Right renal pelvis (tissue), 4 donors: Measurements from ENCODE around the gene ADAM19. TPM values are rescaled to one million over a fixed set of nuclear protein-coding genes. Genes with fewer than 3 reads are reported as not detected.

Source experiments
- DNase-seq, 4 donors: peaks; one replicate each; pipeline ENCODE4 v3.0.0-alpha.2; 2013; ENCODE audit warnings: low read depth in 4 of 4, low spot score in 3 of 4, missing footprints in 1 of 4
- polyA plus RNA-seq, 4 donors: library from polyadenylated mRNA; unstranded; fragments of 120-200 nt; gene quantifications; one replicate each; pipeline ENCODE4 v1.2.1, GENCODE V29; 2013; ENCODE audit not compliant: insufficient read length in 4 of 4

Gene ADAM19
- polyA plus RNA-seq, 4 donors: 9.1 to 10.5 (median 9.6) TPM

DNA sequence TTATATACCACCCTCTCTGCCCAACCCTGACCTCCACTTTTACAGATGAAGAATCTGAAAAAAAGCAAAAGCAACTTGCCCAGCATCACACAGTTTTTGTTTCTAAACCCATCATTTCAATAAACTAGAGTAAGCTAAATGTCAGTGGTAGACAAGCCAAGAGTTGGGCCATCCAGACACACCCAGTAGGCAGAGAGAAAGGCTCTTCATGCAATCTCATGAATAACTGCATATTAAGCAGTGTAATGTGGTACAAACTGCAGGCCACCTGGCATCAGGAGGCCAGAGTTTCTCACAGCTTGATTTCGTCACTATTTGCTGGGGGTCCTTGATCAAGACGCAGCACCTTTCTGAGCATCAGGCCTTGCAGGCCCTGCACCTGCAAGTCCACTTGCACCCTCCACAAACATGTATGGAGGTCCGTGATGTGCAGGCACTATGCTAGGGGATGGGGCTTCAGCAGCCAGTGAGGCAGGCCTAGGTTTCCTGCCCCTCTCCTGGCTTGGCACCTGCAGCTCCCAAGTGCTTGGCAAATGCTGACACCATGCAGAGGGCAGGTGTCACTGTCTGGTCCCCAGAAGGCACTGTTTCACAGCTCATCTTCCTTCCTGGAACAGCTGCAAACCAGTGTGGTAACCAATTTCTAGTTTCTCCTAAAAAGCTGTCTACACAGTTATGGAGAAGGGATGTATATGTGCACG lies 29.8 kb downstream of the ADAM19 start:
- no peak for DNase-seq

DNA sequence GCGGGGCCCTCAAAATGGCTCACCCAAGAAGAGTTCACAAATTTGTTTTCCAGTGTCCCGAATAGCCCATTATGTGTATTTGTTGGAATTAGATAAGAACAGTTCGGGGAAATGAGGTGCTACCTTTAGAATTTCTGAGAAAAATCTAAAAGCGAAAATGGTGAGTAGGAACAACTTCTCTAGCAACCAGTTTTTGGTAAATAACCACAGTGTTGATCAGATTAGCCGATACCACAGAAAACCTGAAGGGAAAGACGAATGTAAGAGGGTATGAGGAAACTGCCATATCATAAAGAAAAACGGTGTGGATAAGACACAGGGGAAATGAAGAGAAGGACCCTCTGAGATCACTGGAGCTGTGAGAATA lies 31.0 kb downstream of the ADAM19 start:
- no peak for DNase-seq

DNA sequence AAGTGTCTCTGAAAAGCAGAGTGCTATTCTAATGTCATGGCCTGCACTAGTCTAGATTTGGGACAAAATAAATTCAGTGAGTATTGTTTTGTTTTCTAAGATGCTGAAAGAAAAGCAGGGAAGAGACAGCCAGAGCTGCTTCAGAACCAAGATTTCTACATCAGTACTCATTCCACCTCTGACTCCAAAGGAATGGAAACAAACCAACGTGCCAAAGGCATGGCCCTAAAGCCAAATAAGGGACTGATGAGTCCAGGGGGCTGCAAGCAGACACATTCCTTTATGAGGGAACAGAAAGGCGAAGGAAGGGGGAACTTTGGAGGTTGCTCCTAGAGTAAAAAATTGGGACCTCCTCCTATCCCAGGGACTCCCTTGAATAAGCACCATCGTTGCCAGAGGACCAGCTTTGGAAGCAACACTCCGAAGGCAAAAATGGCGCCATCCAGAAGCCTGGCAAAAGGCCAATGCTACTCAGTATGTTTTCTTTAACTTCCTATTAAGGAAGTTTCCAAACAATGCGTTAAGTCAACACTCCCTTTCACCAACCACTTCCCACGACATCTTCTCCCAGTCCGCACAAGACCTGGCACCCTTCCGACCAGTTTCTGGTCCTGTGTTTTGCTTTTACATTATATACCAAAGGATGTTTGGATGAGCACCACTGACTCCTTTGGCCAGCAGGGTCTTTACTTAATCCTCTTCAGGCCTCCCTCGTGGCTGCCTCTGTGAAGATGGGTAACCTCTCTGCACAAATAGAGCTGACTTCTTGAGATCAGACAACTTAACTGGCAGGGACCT lies 31.6 kb downstream of the ADAM19 start:
- no peak for DNase-seq

DNA sequence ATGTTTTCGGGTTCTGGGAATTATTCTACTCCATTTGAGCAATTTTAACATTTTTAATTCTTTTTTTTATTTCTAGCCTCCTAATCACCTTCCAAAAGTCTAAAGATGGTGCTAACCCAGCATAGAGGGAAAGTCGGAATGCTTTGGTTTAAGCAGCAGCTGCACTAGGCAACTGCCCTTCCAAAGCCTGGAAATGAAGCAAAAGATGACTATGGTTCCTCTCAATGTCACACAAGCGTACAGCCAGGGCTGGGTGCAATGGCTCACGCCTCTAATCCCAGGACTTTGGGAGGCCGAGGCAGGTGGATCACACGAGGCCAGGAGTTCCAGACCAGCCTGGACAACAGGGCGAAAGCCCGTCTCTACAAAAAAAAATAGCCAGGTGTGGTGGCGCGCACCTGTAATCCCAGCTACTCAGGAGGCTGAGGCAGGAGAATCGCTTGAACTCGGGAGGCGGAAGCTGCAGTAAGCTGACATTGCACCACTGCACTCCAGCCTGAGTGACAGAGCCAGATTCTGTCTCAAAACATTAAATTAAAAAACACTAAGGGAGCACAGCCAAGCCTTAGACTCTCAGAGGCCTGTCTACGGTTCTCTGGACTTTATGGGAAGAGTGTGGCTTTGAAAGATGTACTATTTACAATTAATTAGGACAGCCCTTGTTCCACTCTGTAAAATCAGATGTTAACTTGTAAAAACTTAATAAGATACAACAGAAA lies 33.1 kb downstream of the ADAM19 start:
- DNase-seq: no peak

DNA sequence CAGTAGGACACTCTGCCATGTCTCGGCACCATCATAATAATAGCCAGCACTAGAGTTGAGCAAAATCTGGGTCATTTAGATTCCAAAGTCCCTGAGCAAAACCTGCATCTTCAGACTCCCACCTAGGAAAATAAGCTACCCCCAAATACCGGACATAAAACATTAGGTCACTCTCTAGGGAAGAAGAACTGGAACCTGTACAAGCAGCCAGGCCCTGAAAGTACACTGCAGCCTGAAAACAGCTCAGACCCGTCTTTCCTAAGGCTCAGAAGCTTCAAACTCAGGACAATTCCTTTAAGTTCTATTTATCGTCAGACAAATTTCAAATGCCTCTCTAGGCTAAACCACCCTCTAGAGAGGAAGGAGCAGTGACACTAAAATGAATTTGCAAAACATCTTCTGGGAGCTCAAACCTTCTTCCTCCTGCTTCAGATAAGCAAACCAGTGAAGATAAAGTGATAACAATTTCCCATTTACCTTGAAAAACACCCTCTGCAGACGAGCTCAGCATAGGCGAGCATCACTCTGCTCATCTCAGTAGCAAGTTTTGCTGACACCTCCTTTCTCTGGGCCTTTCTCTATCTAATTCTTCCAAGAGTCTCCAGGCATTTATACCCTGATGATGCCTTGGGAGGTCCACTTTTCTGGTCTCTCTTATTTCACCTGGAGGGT lies 34.0 kb downstream of the ADAM19 start:
- no peak for DNase-seq

DNA sequence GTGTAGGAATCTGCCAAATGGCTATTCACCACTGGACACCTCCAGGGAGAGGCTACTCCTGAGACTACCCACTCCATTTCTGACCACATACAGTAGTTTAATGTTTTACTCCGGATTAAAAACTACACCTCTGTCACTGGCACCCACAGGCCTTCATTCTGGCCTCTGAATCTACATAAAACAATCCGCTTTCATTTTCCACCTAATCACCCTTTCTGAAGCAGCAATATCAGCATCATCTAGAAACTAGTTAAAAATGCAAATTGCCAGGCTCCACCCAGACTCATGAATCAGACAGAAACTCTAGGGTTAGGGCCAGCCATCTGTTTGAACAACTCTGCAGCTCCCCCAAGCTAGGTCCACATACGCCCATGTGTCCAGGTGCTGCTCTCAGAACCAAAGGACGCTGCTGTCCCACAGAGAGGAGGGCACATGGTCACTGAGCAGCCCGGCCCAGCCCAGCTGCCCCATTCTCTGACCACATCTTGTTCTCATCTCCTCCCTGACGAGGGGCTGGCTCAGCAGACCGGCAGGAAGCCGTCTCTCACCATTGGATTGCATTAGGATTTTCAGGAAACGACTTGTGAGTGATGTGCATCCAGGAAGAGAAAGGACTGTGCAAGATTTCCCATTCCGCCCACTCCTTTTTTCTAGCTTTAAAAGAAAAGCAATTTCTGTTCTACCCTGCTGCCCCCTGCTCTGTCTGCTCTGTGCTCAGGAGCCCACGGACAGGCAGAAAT lies 34.7 kb downstream of the ADAM19 start:
- no peak for DNase-seq

DNA sequence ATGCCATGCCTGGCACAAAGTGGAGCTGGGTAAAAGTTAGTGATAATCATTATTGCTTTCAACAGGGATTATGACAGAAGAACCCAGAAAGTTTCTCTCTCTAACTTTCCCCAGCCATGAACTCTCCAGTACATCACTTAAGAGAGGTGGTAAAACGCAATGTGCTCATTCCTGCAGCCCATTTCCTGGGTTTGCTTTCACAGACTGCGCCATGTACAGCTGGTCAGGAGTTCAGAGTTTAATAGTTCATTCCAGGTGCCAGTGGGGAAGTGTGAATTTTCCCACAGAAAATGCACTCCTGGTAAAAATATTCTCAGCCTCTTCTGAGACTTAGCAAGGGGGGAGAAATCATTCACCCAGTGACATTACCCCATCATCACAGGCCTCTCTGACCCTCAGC lies 35.5 kb downstream of the ADAM19 start:
- no peak for DNase-seq

DNA sequence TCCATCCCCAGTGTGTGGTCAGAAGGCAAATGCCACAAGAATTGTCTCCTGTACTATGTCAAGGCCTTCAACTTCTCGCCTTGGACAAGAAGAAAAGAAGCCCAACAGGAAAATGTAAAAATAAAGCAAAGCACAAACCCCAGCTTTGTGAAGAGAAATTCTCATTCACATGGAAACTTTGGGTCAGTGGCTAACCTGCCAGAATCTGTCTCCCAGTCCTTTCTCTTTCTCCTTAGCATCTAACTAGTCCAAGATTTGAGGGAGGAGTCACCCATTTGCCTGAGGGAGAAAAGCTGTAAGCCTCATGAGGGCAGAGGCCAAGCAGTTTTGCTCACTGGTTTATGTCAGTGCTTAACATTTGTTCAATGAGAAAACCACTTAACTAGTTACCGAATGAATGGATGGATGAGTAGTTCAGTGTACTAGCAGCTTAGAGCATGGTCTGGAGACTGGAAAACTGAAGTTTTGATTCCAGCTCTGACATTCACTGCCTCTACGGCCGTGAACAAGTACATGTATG lies 36.0 kb downstream of the ADAM19 start:
- no peak for DNase-seq

DNA sequence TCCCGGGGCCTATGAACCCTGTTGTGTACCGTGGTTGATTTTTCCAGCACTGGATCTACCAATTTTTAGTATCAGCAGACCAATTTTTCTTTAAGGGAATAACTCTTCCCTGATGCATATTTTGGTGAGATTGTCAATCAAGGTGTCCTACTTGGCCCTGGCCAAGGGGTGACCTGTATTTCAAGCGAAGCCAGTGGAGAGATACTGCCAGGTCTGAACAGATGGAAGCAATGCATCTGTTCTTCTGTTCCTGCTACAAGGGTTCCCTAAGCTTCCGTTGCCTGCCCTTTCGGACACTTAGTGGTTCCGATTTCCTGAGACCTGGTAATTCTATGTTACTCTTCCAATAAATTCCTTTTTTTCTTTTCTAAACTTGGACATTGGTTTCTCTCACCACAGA lies 37.3 kb downstream of the ADAM19 start:
- no peak for DNase-seq

DNA sequence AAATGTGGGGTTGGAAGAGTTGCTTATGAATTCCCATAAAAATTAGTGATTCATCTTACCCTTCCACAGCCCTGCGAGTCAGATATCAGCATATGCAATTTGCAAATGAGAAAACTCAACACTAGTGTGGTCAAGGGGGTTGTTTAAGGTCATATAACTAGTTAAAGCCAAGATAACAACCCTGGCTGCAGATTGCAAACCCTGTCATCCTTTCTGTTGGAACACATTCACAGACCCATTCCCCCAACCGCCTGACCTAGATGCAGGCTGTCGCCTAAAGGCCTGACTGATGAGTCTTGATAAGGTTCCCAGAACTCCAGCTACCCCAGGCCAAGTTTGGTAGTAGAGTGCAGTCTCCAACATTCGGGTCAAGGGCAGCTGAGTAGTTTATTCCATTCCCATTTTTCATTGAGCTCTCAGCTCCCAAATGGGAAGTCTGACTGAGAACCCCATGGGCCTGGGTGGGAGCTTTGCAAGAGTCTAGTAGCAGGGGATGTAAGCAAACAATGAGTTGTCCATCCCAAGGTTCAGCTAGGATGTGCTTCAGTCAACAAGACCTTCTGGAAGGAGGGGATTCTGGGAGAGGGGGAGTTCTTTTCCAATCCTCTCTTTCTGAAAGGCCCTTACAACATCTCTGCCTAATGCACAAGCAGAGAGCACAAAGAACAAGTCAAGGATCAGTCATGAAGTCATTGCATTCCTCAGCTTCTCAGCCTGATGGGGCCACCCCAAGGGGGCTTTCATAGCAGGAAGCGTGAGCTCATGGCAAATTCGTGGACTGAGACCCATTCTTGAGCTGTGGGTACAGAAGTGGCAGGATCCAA lies 40.3 kb downstream of the ADAM19 start:
- no peak for DNase-seq

DNA sequence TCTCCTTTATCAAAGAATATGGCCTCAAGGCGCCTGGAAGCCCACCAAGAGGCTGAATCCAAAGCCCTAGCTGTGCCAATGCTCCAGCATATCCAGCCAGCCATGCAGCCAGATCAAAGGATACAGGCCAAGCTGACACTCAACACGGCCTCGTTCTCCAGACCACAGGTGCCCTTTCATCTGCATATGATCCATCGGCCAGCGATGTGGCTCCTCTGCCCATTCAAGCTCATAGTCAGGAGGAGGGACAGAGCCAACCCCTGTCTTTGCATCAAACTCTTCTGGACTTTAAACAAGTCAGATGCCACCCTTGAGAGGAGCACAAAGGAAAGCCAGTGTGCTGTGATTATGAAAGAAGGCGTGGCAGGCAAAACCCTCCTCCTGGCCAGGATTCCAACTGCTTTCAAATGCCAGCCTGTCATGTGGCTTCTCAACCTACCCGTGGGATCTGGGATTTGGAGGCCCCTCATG lies 42.5 kb downstream of the ADAM19 start:
- DNase-seq: no peak

DNA sequence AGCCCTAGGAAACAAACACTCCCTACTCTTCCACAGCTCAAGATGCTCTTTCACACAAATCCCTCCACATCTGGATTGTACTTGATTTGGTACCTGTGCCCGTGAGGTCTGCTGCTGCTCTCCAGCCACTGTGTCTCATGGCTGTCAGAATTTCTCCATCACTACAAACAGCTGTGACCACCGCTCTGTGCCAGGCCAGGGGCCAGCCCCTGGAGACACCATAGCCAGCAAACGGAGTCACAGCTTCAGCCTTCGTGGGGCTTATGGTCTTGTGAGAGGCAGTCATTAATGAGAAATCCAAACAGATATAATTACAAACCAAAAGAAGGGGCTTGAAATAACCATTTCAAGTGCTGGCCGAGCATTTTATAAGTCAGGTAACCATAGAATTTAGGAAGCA lies 43.6 kb downstream of the ADAM19 start:
- DNase-seq: no peak

DNA sequence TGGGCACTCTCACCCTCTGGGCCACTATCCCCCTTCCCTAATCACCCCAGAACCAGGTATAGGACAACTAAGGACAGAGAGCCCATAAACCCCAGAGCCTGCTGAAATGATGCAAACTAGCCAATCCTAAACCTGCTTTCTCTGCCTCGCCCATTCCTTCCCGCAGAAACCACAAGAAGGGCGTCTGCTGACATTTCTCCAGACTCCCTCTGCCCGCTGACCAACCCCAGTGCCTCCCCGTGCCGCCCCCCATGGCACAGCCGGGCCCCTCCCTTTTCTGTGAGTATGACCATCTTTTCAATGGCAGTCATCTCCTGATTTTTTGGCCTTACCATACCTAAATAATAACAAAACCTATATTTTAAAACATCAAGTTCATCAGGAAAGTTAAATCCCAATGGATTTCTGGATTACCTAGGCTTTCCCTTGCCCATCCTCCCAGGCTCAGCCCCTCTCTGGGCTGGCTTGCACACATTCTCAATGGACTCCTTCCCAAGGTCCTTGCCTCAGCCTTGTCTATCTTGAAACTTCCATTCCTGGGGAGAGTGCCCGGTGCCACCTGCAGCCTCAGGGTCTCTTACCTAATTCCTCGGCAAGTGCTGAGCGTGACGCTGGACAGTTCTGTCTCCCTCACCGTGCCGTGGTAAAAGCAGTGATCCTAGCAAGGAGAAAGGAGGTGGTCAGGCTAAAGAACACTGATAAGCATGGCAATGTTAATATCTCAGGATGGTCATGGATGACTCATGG lies 45.2 kb downstream of the ADAM19 start:
- DNase-seq: no peak

DNA sequence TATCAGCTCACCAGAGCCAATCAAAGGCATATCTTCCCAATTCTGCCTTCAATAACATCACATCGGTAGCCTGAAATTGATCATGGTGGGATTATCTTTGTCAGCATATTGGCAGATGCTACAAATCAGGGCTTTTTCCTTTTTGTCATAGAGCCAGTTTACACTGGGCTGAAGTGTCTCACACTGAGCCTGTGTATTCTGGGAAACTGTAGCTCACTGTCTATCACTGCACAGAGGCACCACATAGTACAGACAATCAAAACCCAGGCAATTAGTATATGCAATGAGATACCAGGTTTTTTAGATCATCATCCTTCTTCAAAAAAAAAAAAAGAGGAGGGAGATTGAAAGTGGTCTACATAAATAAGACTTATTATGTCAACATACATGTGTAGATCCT lies 46.6 kb downstream of the ADAM19 start:
- DNase-seq: no peak

DNA sequence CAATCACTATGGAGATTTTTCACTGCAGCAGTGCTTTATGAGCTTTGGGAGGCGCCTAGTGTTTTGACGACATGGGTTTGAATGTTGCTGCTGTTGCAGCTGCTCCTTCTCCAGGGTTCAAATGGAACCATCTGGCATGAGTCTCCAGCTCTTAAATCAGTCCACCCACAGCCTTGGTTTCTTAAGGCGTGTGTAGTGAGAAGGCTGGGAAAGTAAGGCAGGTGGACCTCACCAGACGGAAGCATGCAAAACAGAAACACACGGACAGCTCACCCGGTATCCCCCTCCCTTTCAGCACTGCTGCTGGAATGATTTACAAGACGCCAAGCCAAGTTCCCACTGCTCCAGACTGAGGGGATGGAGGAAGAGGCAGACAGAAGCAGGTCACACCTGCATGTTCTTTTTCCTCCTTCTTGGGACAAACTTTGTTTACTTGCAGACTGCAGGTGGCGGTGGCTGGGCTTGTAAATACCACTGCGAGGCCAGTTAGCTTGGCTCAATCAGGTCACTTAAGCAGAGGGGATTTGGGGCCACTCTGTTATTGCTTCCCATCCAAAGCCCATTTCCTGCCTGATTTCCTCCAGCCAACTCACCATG lies 47.4 kb downstream of the ADAM19 start:
- DNase-seq: peak in 2 of 4 donors; percentile 68 to 70

DNA sequence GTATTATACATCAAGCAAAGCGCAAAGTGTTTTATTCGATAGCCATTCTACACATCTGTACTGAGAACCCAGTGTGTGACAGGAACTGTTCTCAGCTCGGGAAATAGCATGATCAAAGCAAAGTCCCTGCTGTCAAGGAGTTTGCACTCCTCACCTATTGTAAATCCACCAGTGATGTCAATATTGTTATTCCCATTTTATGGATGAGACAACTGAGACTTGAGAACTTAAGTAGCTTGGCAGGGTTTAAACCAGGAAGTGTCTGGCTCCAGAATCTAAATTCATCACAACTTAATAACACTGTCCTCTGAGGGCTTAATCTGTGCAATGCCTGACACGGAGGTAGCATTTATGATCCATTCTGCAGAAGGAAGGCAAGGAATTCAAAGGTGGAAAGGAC lies 50.7 kb downstream of the ADAM19 start:
- no peak for DNase-seq

DNA sequence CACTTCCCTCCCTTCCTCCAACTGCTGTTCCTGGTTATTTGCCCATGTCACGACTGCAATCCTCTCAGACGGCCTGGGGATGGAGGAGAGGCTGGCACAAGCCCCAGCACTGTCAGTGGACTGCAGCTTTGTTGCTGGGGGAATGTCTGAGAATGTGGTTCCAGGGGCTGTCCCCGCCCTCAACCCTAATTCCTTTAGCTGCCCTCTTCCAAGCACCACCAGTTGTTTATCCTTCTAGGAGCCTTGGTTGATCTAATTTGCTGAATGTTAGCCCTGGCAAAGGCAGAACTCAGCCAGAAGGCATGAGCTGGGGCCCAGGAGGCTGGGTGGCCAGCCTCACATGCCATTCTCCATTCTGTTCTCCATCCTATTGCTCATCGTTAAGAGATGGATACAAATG lies 51.6 kb downstream of the ADAM19 start:
- DNase-seq: no peak

DNA sequence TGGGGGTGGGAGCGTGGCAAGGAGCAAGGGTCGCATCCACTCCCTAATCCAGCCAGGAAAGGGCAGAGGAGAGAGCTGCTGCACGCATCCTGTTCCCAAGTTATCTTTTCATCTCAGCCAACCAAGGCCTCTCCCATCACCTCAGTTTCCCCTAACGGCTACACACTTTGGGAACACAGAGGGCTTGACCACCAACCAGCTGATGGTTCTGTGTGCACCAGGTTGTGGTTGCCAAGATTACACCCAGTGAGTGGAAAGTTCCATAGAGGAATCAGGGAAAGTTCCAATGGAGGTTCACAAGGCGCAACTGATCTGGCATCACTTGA lies 53.9 kb downstream of the ADAM19 start:
- no peak for DNase-seq
